HG02763 (cell line): ENCODE results near the gene SOST.

Experiments
- ATAC-seq: cut with Tn5 transposase; IDR thresholded peaks from one replicate; pipeline ENCODE4 v1.9.1; 2021; ENCODE audit warnings: mild to moderate bottlenecking, moderate library complexity; ENCODE audit not compliant: unreplicated experiment

Gene SOST

GRCh38 chr17:43774304-43775250 lies 16.0 kb upstream of the SOST start:
- no peak for ATAC-seq

GRCh38 chr17:43772877-43773648 lies 14.5 kb upstream of the SOST start:
- ATAC-seq: no peak

GRCh38 chr17:43771463-43771862 lies 12.9 kb upstream of the SOST start:
- ATAC-seq: no peak

GRCh38 chr17:43770957-43771356 lies 12.4 kb upstream of the SOST start:
- no peak for ATAC-seq

- no peak for ATAC-seq
Observed at GRCh38 chr17:43769859-43770258, 11.3 kb upstream of the SOST start.

- no peak for ATAC-seq
Observed at GRCh38 chr17:43769426-43769825, 10.8 kb upstream of the SOST start.

GRCh38 chr17:43768943-43769342 lies 10.4 kb upstream of the SOST start:
- ATAC-seq: no peak

GRCh38 chr17:43768382-43768781 lies 9.8 kb upstream of the SOST start:
- no peak for ATAC-seq

GRCh38 chr17:43767713-43768059 lies 9.1 kb upstream of the SOST start:
- no peak for ATAC-seq

GRCh38 chr17:43767053-43767712 lies 8.6 kb upstream of the SOST start:
- no peak for ATAC-seq

GRCh38 chr17:43766413-43767052 lies 7.9 kb upstream of the SOST start:
- no peak for ATAC-seq

- ATAC-seq: no peak
Observed at GRCh38 chr17:43760254-43760852, 1.8 kb upstream of the SOST start.

- ATAC-seq: no peak
Observed at GRCh38 chr17:43759836-43760235, 1.2 kb upstream of the SOST start.

GRCh38 chr17:43758086-43758485 lies 505 bp downstream of the SOST start:
- ATAC-seq: no peak

GRCh38 chr17:43757171-43757660 lies 1.4 kb downstream of the SOST start:
- no peak for ATAC-seq

GRCh38 chr17:43756201-43756600 lies 2.4 kb downstream of the SOST start:
- no peak for ATAC-seq

GRCh38 chr17:43755389-43755875 lies 3.2 kb downstream of the SOST start:
- no peak for ATAC-seq

- no peak for ATAC-seq
Observed at GRCh38 chr17:43754947-43755346, 3.6 kb downstream of the SOST start.

- ATAC-seq: no peak
Observed at GRCh38 chr17:43753493-43754129, 5.0 kb downstream of the SOST start.

- ATAC-seq: no peak
Observed at GRCh38 chr17:43750153-43750552, 8.4 kb downstream of the SOST start.
